GM10847 (cell line): ENCODE data around the gene RASL11A.

Experiments
- POLR2A ChIP-seq: IDR thresholded peaks from 2 replicates; pipeline ENCODE4 v1.6.1; 2011; ENCODE audit not compliant: insufficient read length; ENCODE audit errors: extremely low read depth

Gene RASL11A

GRCh38 chr13:27310946-27311345 is 40.3 kb downstream of the RASL11A start:
- no peak for TF ChIP-seq POLR2A

- TF ChIP-seq POLR2A = no peak
These were observed 41.0 kb downstream of the RASL11A start for GRCh38 chr13:27311518-27312210.

GRCh38 chr13:27313770-27314169 is 43.1 kb downstream of the RASL11A start:
- TF ChIP-seq POLR2A = no peak

- no peak for TF ChIP-seq POLR2A
These were observed 48.8 kb downstream of the RASL11A start for GRCh38 chr13:27319404-27319803.

GRCh38 chr13:27321468-27322431 is 51.1 kb downstream of the RASL11A start:
- TF ChIP-seq POLR2A = no peak
